Astrocyte (in vitro differentiated cells and primary cell): ENCODE data around the gene KCP. TPM values are rescaled to one million over a fixed set of nuclear protein-coding genes. Genes with fewer than 3 reads are reported as not detected.

Source experiments
- DNase-seq: peaks from one replicate; pipeline ENCODE4 v3.0.0-alpha.2; 2010; ENCODE audit warnings: low read depth
- FAIRE-seq: peaks from 2 replicates; lab custom pipeline; 2011; peaks lifted over from hg19 to GRCh38; lab: Jason Lieb, UNC
- H2AFZ ChIP-seq: 2 replicates; pipeline ENCODE4 v1.6.0; 2012; ENCODE audit warnings: low read depth, low read length, inconsistent platforms
- H3K27ac ChIP-seq: 2 replicates; pipeline ENCODE4 v1.5.1; 2011; ENCODE audit warnings: low read depth, low read length, inconsistent platforms
- H3K27me3 ChIP-seq: 2 replicates; pipeline ENCODE4 v1.6.0; 2011; ENCODE audit warnings: low read length, inconsistent platforms; ENCODE audit not compliant: insufficient read depth
- H3K36me3 ChIP-seq: 2 replicates; pipeline ENCODE4 v1.5.1; 2011; ENCODE audit warnings: low read length, inconsistent platforms; ENCODE audit not compliant: insufficient read depth
- H3K4me1 ChIP-seq: 2 replicates; pipeline ENCODE4 v1.5.1; 2011; ENCODE audit warnings: low read length, inconsistent platforms; ENCODE audit not compliant: insufficient read depth
- H3K4me2 ChIP-seq: 2 replicates; pipeline ENCODE4 v1.6.0; 2012; ENCODE audit warnings: low read length, inconsistent platforms
- H3K4me3 ChIP-seq: 2 replicates; pipeline ENCODE4 v1.5.1; 2011; ENCODE audit warnings: low read depth, mild to moderate bottlenecking, low read length, inconsistent platforms; ENCODE audit not compliant: insufficient read depth
- H3K79me2 ChIP-seq: 2 replicates; pipeline ENCODE4 v1.6.0; 2012; ENCODE audit warnings: mild to moderate bottlenecking, low read length, inconsistent platforms; ENCODE audit not compliant: insufficient read depth
- H3K9ac ChIP-seq: 2 replicates; pipeline ENCODE4 v1.6.0; 2012; ENCODE audit warnings: mild to moderate bottlenecking, low read length, inconsistent platforms
- H3K9me3 ChIP-seq: 2 replicates; pipeline ENCODE4 v1.5.1; 2012; ENCODE audit warnings: low read depth, mild to moderate bottlenecking, low read length, inconsistent platforms; ENCODE audit not compliant: insufficient read depth
- H4K20me1 ChIP-seq: 2 replicates; pipeline ENCODE4 v1.6.0; 2012; ENCODE audit warnings: low read length, inconsistent platforms; ENCODE audit not compliant: insufficient read depth
- H3K27ac Mint-ChIP-seq: one replicate; pipeline ENCODE4 v1.8.0; 2021; ENCODE audit warnings: mild to moderate bottlenecking, mixed read lengths; ENCODE audit not compliant: unreplicated experiment
- H3K27me3 Mint-ChIP-seq: one replicate; pipeline ENCODE4 v1.8.0; 2021; ENCODE audit warnings: low read depth, mixed read lengths; ENCODE audit not compliant: unreplicated experiment
- H3K36me3 Mint-ChIP-seq: one replicate; pipeline ENCODE4 v1.8.0; 2021; ENCODE audit warnings: low read depth, mixed read lengths; ENCODE audit not compliant: unreplicated experiment
- H3K4me1 Mint-ChIP-seq: one replicate; pipeline ENCODE4 v1.8.0; 2021; ENCODE audit warnings: low read depth, mixed read lengths; ENCODE audit not compliant: unreplicated experiment
- H3K4me3 Mint-ChIP-seq: one replicate; pipeline ENCODE4 v1.8.0; 2021; ENCODE audit warnings: mild to moderate bottlenecking, moderate library complexity, mixed read lengths; ENCODE audit not compliant: unreplicated experiment
- H3K9me3 Mint-ChIP-seq: one replicate; pipeline ENCODE4 v1.8.0; 2021; ENCODE audit warnings: mild to moderate bottlenecking, mixed read lengths; ENCODE audit not compliant: unreplicated experiment
- EZH2 ChIP-seq: IDR thresholded peaks from 2 replicates; pipeline ENCODE4 v1.6.1; 2012; ENCODE audit warnings: mild to moderate bottlenecking, low read length, inconsistent platforms; ENCODE audit not compliant: insufficient read depth
- total RNA-seq: library from RNA; stranded (reverse); gene quantifications from 2 replicates; pipeline ENCODE4 v1.2.1, GENCODE V29; 2021
- TF ChIP-seq, protein P1 (sequence below): IDR thresholded peaks from 2 replicates; pipeline ENCODE4 v1.5.1; 2011; ENCODE audit warnings: low read depth, mild to moderate bottlenecking, inconsistent platforms, low read length, moderate library complexity; ENCODE audit not compliant: insufficient read depth

Gene KCP
- total RNA-seq, 1 donor from 2014 or later, result 0.20 TPM

DNA sequence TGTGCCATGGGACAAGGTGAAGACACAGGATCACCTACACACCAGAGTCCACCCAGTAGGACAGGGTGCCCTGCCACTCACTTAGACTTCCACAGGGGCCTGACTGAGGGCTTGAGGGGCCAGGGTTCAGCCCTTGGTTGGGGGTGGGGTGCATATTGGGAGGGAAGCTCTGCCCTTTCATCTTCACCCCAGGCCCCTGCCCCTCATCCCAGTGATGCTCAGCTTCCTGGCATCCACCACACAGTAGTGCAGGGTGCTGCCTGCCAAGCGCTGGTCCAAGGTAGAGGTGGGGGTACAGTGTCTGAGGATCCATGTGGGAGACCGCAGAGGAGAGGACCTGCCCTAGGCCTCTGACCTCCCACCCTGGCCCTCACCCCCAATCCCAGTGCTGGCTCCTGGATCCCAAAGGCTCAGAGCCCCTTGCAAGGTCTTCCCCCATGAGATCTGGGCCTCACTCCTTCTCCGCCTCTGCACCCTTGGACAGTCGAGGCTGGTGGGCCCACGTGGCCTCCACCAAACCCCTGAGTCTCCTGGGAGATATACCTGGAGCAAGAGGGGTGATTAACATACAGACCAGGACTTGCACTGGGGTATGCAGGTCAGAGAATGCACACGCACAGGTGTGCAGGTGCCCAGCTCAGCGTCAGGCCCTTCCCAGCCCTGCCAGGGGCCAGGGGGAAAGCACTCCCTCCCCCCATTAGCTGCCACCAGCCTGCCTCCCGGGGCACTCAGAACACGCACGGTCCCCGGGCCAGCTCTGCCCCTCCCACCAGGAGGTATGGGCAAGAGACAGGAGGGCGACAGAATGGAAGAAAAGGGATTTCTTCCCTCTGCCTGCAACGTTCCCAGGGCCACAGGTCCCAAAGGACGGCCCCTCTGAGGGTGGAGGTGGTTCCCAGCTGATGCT is 18.6 kb upstream of the KCP start:
- H3K4me3 ChIP-seq, result no peak overlapping the region
- Mint-ChIP-seq H3K27ac (no peak overlapping the region), H3K4me1 (no peaks in the 10 kb centered on the region), H3K9me3 (peaks cover 5% of the 10 kb centered on the region), H3K36me3 (peaks cover 3% of the 10 kb centered on the region), H3K27me3 (peaks cover 33% of the 10 kb centered on the region), H3K4me3 (no peak overlapping the region)
- DNase-seq, result no peak
- H4K20me1 ChIP-seq, result no peaks in the 10 kb centered on the region
- no peaks in the 10 kb centered on the region for H3K9me3 ChIP-seq
- no peak overlapping the region for H3K4me2 ChIP-seq
- H3K27ac ChIP-seq, result no peak overlapping the region
- TF ChIP-seq, protein P1, sequence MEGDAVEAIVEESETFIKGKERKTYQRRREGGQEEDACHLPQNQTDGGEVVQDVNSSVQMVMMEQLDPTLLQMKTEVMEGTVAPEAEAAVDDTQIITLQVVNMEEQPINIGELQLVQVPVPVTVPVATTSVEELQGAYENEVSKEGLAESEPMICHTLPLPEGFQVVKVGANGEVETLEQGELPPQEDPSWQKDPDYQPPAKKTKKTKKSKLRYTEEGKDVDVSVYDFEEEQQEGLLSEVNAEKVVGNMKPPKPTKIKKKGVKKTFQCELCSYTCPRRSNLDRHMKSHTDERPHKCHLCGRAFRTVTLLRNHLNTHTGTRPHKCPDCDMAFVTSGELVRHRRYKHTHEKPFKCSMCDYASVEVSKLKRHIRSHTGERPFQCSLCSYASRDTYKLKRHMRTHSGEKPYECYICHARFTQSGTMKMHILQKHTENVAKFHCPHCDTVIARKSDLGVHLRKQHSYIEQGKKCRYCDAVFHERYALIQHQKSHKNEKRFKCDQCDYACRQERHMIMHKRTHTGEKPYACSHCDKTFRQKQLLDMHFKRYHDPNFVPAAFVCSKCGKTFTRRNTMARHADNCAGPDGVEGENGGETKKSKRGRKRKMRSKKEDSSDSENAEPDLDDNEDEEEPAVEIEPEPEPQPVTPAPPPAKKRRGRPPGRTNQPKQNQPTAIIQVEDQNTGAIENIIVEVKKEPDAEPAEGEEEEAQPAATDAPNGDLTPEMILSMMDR, result no peak
- TF ChIP-seq EZH2, result no peak
- no peak overlapping the region for H2AFZ ChIP-seq
- H3K9ac ChIP-seq, result no peak overlapping the region
- peaks cover 10% of the 10 kb centered on the region for H3K27me3 ChIP-seq
- H3K36me3 ChIP-seq, result no peaks in the 10 kb centered on the region
- FAIRE-seq, result no peak
- no peaks in the 10 kb centered on the region for H3K79me2 ChIP-seq
- no peaks in the 10 kb centered on the region for H3K4me1 ChIP-seq

DNA sequence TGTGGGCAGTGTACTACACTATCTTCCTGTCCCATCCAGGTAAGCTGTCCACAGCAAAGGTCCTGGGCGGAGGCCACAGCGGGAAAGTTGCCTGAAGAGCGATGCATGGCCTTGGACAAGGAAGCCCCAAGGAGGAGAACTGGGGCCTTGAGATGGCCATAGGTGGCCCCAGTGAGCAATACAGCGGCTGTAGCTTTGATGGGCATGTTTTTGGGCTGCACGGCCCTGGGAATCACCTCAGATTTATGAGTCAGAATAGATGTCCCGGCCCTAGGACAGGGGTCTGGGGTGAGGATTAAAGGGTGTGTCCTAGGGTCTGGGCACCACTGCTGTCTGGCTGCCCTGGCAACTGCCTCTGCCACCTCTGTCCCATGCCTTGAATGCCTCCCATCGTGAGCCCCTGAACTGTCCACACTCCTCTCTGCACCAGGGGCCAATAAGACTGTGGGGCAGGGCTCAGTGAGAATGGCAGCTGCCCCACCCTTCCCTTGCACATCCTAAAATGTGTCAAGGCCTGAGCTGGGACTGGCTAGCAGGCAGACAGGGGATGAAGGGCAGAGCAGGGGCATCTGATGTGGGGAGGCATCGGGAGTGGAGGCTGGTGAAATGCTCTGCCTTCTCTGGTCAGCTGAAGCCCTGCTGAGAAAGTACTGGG is 17.8 kb upstream of the KCP start:
- Mint-ChIP-seq H3K27ac (no peak overlapping the region), H3K4me1 (no peaks in the 10 kb centered on the region), H3K4me3 (peak overlapping the region; percentile 64), H3K36me3 (peaks cover 1% of the 10 kb centered on the region), H3K27me3 (peaks cover 32% of the 10 kb centered on the region), H3K9me3 (peaks cover 4% of the 10 kb centered on the region)
- no peak for DNase-seq
- no peak overlapping the region for H3K4me2 ChIP-seq
- H3K9ac ChIP-seq, result no peak overlapping the region
- no peaks in the 10 kb centered on the region for H4K20me1 ChIP-seq
- no peak for FAIRE-seq
- peaks cover 12% of the 10 kb centered on the region for H3K27me3 ChIP-seq
- no peaks in the 10 kb centered on the region for H3K4me1 ChIP-seq
- no peaks in the 10 kb centered on the region for H3K36me3 ChIP-seq
- no peak for TF ChIP-seq EZH2
- TF ChIP-seq, protein P1, result no peak
- no peaks in the 10 kb centered on the region for H3K79me2 ChIP-seq
- no peak overlapping the region for H3K4me3 ChIP-seq
- H2AFZ ChIP-seq, result no peak overlapping the region
- no peak overlapping the region for H3K27ac ChIP-seq
- no peaks in the 10 kb centered on the region for H3K9me3 ChIP-seq
